GM12801 (cell line): ENCODE results near the gene RPS27.

ENCODE experiments used
- CTCF ChIP-seq: IDR thresholded peaks from one replicate; pipeline ENCODE4 v1.5.1; 2011; ENCODE audit warnings: control low read depth; ENCODE audit not compliant: insufficient read length; ENCODE audit errors: extremely low read depth

RPS27 gene

GRCh38 chr1:153957744-153958110, 32.8 kb upstream of the RPS27 start:
- no peak for TF ChIP-seq CTCF

- TF ChIP-seq CTCF: no peak
These were observed 32.2 kb upstream of the RPS27 start, which contains the start of gene CRTC2 for GRCh38 chr1:153958111-153958960. TSS of gene CRTC2 (minus strand) at chr1:153958612. CDS start at chr1:153958497, 115 bp downstream.

- no peak for TF ChIP-seq CTCF
These were observed 31.7 kb upstream of the RPS27 start for GRCh38 chr1:153958961-153959260.

- no peak for TF ChIP-seq CTCF
These were observed 31.1 kb upstream of the RPS27 start for GRCh38 chr1:153959454-153959853.

GRCh38 chr1:153960206-153960605, 30.4 kb upstream of the RPS27 start:
- TF ChIP-seq CTCF: no peak

- no peak for TF ChIP-seq CTCF
These were observed 29.1 kb upstream of the RPS27 start for GRCh38 chr1:153961421-153961820.

GRCh38 chr1:153962088-153963029, 28.2 kb upstream of the RPS27 start:
- no peak for TF ChIP-seq CTCF
